ENCODE data around the gene VPS54.

GRCh38 chr2:63926815-63927214 is 92.4 kb downstream of the VPS54 start:
- TF ChIP-seq, protein P1, sequence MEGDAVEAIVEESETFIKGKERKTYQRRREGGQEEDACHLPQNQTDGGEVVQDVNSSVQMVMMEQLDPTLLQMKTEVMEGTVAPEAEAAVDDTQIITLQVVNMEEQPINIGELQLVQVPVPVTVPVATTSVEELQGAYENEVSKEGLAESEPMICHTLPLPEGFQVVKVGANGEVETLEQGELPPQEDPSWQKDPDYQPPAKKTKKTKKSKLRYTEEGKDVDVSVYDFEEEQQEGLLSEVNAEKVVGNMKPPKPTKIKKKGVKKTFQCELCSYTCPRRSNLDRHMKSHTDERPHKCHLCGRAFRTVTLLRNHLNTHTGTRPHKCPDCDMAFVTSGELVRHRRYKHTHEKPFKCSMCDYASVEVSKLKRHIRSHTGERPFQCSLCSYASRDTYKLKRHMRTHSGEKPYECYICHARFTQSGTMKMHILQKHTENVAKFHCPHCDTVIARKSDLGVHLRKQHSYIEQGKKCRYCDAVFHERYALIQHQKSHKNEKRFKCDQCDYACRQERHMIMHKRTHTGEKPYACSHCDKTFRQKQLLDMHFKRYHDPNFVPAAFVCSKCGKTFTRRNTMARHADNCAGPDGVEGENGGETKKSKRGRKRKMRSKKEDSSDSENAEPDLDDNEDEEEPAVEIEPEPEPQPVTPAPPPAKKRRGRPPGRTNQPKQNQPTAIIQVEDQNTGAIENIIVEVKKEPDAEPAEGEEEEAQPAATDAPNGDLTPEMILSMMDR (IDR thresholded peaks at IDR 0.05): no peak
- no peak for TF ChIP-seq ZFX (IDR thresholded peaks at IDR 0.05; ENCODE audit: borderline replicate concordance)
